HG02623 (cell line): ENCODE results near the gene ESR2.

Source experiments
- ATAC-seq: cut with Tn5 transposase; IDR thresholded peaks from one replicate; pipeline ENCODE4 v1.9.1; 2021; ENCODE audit warnings: moderate library complexity; ENCODE audit not compliant: unreplicated experiment

Gene ESR2

DNA sequence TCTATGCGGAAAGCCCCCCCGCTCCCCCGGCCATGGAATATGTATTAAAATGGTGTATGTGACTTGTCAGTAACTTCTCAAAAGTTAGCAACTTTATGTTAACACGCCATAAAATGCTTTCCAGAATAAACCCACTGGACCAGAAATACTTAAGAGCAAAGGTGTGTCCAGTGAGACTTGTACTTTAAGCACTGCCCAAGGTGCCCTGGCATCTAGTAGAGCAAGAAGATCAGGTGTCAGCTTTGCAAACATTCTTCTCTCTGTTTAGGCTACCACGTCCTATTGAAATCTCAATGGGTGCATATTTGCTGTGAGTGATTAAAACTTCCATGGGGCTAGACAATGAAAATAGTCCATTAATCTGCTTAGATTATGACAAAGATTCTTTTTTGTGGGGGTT is 201.2 kb downstream of the ESR2 start:
- ATAC-seq: no peak

- no peak for ATAC-seq
Observed at GRCh38 chr14:64092338-64092737, 201.8 kb downstream of the ESR2 start.

- no peak for ATAC-seq
Observed at GRCh38 chr14:64091217-64091616, 203.0 kb downstream of the ESR2 start.

DNA sequence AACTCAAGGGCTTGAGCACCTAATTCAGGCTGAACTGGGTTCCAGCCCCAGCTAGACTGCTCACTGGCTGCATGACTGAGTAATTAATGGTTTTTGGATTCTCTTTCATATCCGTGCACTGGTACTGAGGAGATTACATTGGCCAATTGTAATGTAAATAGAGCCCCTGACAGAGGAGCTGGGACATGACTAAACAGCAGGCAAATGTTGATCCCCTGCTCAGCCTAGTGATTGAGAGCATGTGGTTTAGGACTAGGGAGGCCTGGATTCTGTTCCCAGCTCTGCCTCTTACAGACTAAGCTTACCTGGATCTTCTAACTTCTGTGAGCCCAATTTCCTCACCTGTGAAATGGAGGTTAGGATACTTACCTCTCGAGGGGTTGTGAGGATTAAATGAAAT is 204.3 kb downstream of the ESR2 start:
- ATAC-seq: no peak

DNA sequence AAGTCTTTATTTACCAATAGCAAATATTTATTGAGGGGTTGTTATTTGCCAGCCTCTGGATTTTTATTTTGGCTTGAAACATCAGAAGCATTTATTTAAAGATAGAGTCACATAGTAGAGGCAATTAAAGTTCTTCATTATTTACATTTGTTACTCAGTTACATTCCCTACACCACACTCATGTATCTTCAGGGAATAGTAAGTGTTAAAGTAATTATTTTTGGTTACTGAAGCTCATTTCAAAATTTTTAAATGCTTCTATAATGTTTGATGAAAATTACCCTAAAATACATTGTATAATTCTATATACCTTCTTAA is 205.6 kb downstream of the ESR2 start:
- no peak for ATAC-seq

DNA sequence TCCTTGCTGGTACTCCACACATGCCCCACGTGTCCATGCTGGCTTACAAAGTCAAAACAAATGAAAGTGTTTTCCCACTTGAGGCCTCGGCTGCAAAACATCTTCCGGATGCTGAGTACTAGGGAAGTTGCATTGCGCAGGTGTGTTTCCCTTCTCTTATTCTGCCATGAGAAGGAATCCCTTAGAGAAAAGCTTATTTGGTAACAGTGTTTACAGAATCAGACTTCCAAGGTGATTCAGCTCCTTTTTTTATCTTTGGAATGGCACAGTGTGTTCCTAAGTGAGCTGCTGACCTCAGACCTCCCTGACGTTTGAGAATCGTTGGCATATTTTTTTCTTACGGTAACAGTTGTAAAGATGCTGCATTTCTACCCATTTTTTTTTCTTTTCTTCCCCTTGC is 211.3 kb downstream of the ESR2 start:
- ATAC-seq: no peak

GRCh38 chr14:64081174-64081746 is 212.9 kb downstream of the ESR2 start:
- no peak for ATAC-seq

- ATAC-seq: no peak
Observed at GRCh38 chr14:64080452-64080851, 213.7 kb downstream of the ESR2 start.

DNA sequence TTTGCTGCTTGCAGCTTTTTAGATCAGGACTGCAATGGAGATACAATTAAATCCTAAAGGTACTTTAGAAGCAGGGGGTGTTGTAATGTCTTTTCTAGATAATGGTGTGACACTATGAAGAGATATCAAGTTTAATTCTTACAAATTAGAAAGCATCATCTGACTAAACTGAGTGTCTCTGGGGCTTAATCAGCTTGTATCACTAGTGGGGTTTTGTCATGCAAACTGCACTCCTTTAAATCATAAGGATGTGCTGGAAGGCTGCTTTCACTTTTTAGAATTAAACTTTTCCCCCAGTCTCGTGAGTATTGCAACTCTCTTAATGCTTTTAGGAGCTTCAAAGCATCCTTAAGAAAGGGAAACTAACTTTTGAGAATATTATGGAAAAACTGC is 218.6 kb downstream of the ESR2 start:
- ATAC-seq: no peak

- no peak for ATAC-seq
Observed at GRCh38 chr14:64074961-64075612, 219.1 kb downstream of the ESR2 start.

GRCh38 chr14:64069634-64070359 is 224.4 kb downstream of the ESR2 start:
- ATAC-seq: no peak

- ATAC-seq: no peak
Observed at GRCh38 chr14:64064447-64064846, 229.7 kb downstream of the ESR2 start.

GRCh38 chr14:64062381-64063115 is 231.6 kb downstream of the ESR2 start:
- no peak for ATAC-seq

- ATAC-seq: no peak
Observed at GRCh38 chr14:64061706-64062105, 232.5 kb downstream of the ESR2 start.

GRCh38 chr14:64061115-64061514 is 233.1 kb downstream of the ESR2 start:
- ATAC-seq: no peak

DNA sequence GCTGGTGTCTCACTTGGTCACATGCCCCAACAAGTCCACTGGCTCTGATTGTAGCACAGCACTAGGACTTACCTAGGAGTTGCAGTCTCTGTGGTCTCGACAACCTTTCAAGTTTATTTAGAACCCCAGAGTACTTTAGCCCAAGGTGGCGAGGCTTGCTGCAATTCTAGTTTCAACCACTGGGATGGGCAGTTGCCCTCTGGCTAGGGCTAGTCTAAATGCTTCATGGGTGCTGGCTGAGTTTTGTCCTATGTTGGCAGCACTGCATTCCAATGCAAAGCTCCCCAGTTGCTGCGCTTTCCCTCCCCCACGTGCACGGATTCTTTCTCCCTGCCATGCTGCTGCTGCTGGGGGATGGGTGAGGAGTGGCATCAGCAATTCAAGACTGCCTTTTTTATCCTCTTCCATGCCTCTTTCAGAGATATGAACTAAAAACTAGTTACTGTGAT is 233.5 kb downstream of the ESR2 start:
- no peak for ATAC-seq

DNA sequence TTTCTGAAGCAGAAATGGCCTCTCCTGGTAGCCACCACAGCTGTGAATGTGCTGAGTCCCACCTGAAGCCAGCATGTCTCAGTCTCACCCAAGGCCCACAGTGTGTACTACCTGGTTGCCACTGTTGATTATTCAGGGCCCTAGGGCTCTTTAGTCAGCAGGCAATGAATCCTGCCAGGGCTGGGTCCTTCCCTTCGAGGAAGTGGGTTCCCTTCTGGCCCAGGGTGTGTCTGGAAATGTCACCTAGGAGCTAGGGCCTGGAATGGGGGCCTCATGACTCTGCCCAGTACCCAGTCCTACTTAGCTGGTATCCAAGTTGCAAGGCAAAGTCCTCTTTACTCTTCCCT is 234.0 kb downstream of the ESR2 start:
- no peak for ATAC-seq

GRCh38 chr14:64059454-64060198 is 234.5 kb downstream of the ESR2 start:
- ATAC-seq: no peak

DNA sequence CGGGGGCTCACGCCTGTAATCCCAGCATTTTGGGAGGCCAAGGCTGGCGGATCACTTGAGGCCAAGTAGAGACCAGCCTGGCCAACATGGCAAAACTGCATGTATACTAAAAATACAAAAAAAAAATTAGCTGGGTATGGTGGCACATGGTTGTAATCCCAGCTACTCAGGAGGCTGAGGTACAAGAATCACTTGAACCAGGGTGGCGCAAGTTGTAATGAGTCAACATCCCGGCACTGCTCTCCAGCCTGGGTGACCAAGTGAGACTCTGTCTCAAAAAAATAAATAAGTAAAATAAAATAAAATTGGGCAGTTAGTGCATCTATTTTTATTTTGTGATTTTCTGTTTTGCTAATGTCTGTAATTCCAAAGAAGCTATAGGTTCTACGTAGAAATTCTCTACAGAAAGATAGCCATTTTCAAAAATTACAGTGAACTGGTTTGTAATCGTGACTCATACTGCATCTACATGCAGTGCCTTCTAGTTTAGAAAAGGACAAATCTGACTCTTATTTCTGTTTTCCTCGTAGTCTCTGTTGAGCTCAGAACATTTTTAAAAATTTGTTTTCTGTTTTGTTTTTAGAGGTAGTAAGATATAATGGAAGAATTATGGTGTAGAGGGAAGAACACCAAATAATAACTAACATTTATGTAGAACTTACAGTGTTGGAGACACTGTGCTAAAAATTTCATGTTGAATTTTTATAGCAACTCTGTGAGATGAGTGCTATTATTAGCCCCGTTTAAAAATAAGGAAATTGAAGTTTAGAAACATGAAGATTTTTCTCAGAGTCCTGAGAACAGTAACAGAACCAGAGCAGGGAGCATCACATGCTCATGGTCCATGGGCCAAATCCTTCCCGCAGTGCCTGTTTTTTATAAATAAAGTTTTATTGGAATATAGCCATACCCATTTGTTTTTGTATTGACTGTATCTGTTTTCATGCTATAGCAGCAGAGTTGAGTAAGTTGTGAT is 240.2 kb downstream of the ESR2 start:
- no peak for ATAC-seq
